Measurements from ENCODE around the gene RBFOX2. TPM values are rescaled to one million over a fixed set of nuclear protein-coding genes. Genes with fewer than 3 reads are reported as not detected.
A peak's percentile ranks its signal among the peaks of the same experiment; 100 is the strongest.

Gene RBFOX2
- total RNA-seq, 2 experiments from 2014 or later, result 54.3 to 78.7 TPM

- Histone ChIP-seq H3K79me2 (ENCODE audit: insufficient read depth, low read depth, low read length) (peaks cover 20% of the 10 kb centered on the region; the same call in 1 of the 2 replicates), H3K9me2 (ENCODE audit: insufficient read depth, low read length) (no peaks in the 10 kb centered on the region), H3K9me3 (ENCODE audit: low read length) (no peaks in the 10 kb centered on the region), H3K4me1 (ENCODE audit: insufficient read depth, low read length, poor library complexity, severe bottlenecking) (peaks cover 61% of the 10 kb centered on the region), H2AFZ (ENCODE audit: low read length) (no peak overlapping the region), H3K36me3 (ENCODE audit: insufficient read depth, low read length) (peaks cover 47% of the 10 kb centered on the region), H3K4me2 (ENCODE audit: low read length) (peak overlapping the region; percentile 81; the same call in 1 of the 2 replicates), H3K4me3 (ENCODE audit: low read depth, low read length, poor library complexity, severe bottlenecking) (no peak overlapping the region), H4K20me1 (ENCODE audit: insufficient read depth, low read length) (no peaks in the 10 kb centered on the region), H3K27ac (ENCODE audit: low read depth, low read length, poor library complexity, severe bottlenecking) (no peak overlapping the region)
- no TSS peak for BruUV-seq (replicated peaks)
- ChIA-PET POLR2A (interaction anchor here (0.5 to 1.7 kb wide), 5 partner anchors 61 to 242 kb away, joined by 3 to 6 read pairs (median 4); no protein-coding TSS in a partner anchor), CTCF (ENCODE audit: unreplicated experiment) (no interaction called here)
- no peak for DNase-seq (ENCODE audit: low spot score)
- no peak for TF ChIP-seq CTCF (conservative IDR thresholded peaks at IDR 0.05; ENCODE audit: low read length)
- TF ChIP-seq EZH2phosphoT487 (IDR thresholded peaks at IDR 0.05; ENCODE audit: borderline replicate concordance, low read depth, low read length), result no peak
- intact Hi-C loops (cut with micrococcal nuclease; ENCODE audit: unreplicated experiment), result no loop called here
Observed at GRCh38 chr22:35743326-35743860, 285.2 kb downstream of the RBFOX2 start.

GRCh38 chr22:35742342-35743100 is 286.1 kb downstream of the RBFOX2 start:
- H3K4me3 ChIP-seq (ENCODE audit: low read depth, low read length, poor library complexity, severe bottlenecking), result no peak overlapping the region
- no peak overlapping the region for H3K4me2 ChIP-seq (ENCODE audit: low read length)
- BruUV-seq (replicated peaks), result no TSS peak
- H2AFZ ChIP-seq (ENCODE audit: low read length), result no peak overlapping the region
- H3K27ac ChIP-seq (ENCODE audit: low read depth, low read length, poor library complexity, severe bottlenecking), result no peak overlapping the region
- H4K20me1 ChIP-seq (ENCODE audit: insufficient read depth, low read length), result no peaks in the 10 kb centered on the region
- intact Hi-C loops (cut with micrococcal nuclease; ENCODE audit: unreplicated experiment), result no loop called here
- H3K79me2 ChIP-seq (ENCODE audit: insufficient read depth, low read depth, low read length), result peaks cover 12% of the 10 kb centered on the region; the same call in 1 of the 2 replicates
- H3K36me3 ChIP-seq (ENCODE audit: insufficient read depth, low read length), result peaks cover 51% of the 10 kb centered on the region
- no peak for DNase-seq (ENCODE audit: low spot score)
- TF ChIP-seq EZH2phosphoT487 (IDR thresholded peaks at IDR 0.05; ENCODE audit: borderline replicate concordance, low read depth, low read length) (no peak), CTCF (conservative IDR thresholded peaks at IDR 0.05; ENCODE audit: low read length) (no peak)
- CTCF ChIA-PET (ENCODE audit: unreplicated experiment), result no interaction called here
- H3K9me2 ChIP-seq (ENCODE audit: insufficient read depth, low read length), result no peaks in the 10 kb centered on the region
- POLR2A ChIA-PET, result interaction anchor here (1.0 to 1.7 kb wide), 2 partner anchors 67 to 93 kb away, joined by 3 to 5 read pairs; no protein-coding TSS in a partner anchor
- H3K9me3 ChIP-seq (ENCODE audit: low read length), result no peaks in the 10 kb centered on the region
- peaks cover 52% of the 10 kb centered on the region for H3K4me1 ChIP-seq (ENCODE audit: insufficient read depth, low read length, poor library complexity, severe bottlenecking)

- Histone ChIP-seq H3K4me2 (ENCODE audit: low read length) (no peak overlapping the region), H3K4me3 (ENCODE audit: low read depth, low read length, poor library complexity, severe bottlenecking) (no peak overlapping the region), H3K27ac (ENCODE audit: low read depth, low read length, poor library complexity, severe bottlenecking) (no peak overlapping the region), H3K9me3 (ENCODE audit: low read length) (no peaks in the 10 kb centered on the region), H2AFZ (ENCODE audit: low read length) (no peak overlapping the region), H3K79me2 (ENCODE audit: insufficient read depth, low read depth, low read length) (no peaks in the 10 kb centered on the region), H3K4me1 (ENCODE audit: insufficient read depth, low read length, poor library complexity, severe bottlenecking) (peaks cover 39% of the 10 kb centered on the region), H3K9me2 (ENCODE audit: insufficient read depth, low read length) (no peaks in the 10 kb centered on the region), H3K36me3 (ENCODE audit: insufficient read depth, low read length) (peaks cover 46% of the 10 kb centered on the region), H4K20me1 (ENCODE audit: insufficient read depth, low read length) (no peaks in the 10 kb centered on the region)
- CTCF ChIA-PET (ENCODE audit: unreplicated experiment), result no interaction called here
- POLR2A ChIA-PET, result interaction anchor here (1.1 to 1.3 kb wide), 2 partner anchors 14 to 56 kb away, joined by 3 to 4 read pairs; no protein-coding TSS in a partner anchor
- no TSS peak for BruUV-seq (replicated peaks)
- TF ChIP-seq CTCF (conservative IDR thresholded peaks at IDR 0.05; ENCODE audit: low read length), result no peak
- TF ChIP-seq EZH2phosphoT487 (IDR thresholded peaks at IDR 0.05; ENCODE audit: borderline replicate concordance, low read depth, low read length), result no peak
- intact Hi-C loops (cut with micrococcal nuclease; ENCODE audit: unreplicated experiment), result no loop called here
- no peak for DNase-seq (ENCODE audit: low spot score)
Observed at GRCh38 chr22:35740616-35741015, 288.0 kb downstream of the RBFOX2 start.

Measured in OCI-LY7 (cell line).